D721Med (cell line): ENCODE measurements around the gene PKN2.
A peak's percentile ranks its signal among the peaks of the same experiment; 100 is the strongest.

Experiments used
- DNase-seq: peaks from one replicate; pipeline ENCODE4 v3.0.0; 2011; ENCODE audit warnings: low spot score; ENCODE audit not compliant: insufficient read length
- FAIRE-seq: peaks from 2 replicates; lab custom pipeline; 2011; peaks lifted over from hg19 to GRCh38; lab: Jason Lieb, UNC
- CTCF ChIP-seq: IDR thresholded peaks from 2 replicates; pipeline ENCODE4 v1.5.1; 2012; ENCODE audit warnings: mild to moderate bottlenecking, control low read depth; ENCODE audit not compliant: insufficient read depth; ENCODE audit errors: missing control alignments

The PKN2 gene

GRCh38 chr1:88647749-88648415 is 36.2 kb upstream of the PKN2 start:
- FAIRE-seq (no peak), DNase-seq (no peak)
- no peak for TF ChIP-seq CTCF

- DNase-seq (no peak), FAIRE-seq (no peak)
- TF ChIP-seq CTCF: no peak
These were observed 35.4 kb upstream of the PKN2 start for GRCh38 chr1:88648706-88649105.

GRCh38 chr1:88649932-88650331 is 34.1 kb upstream of the PKN2 start:
- FAIRE-seq (peak; percentile 63), DNase-seq (no peak)
- no peak for TF ChIP-seq CTCF

- FAIRE-seq: no peak
- TF ChIP-seq CTCF: no peak
- DNase-seq: no peak
These were observed 33.2 kb upstream of the PKN2 start for GRCh38 chr1:88650676-88651418.

- no peak for FAIRE-seq
- TF ChIP-seq CTCF: no peak
These were observed 28.9 kb upstream of the PKN2 start for GRCh38 chr1:88655140-88655539.

GRCh38 chr1:88655685-88656299 is 28.3 kb upstream of the PKN2 start:
- no peak for DNase-seq
- TF ChIP-seq CTCF: peak; percentile 59
- no peak for FAIRE-seq

More at GRCh38 chr1:88655140-88655539, 28.9 kb upstream of the PKN2 start:
- no peak for DNase-seq

GRCh38 chr1:88658419-88658818 is 25.7 kb upstream of the PKN2 start:
- FAIRE-seq (no peak), DNase-seq (no peak)
- no peak for TF ChIP-seq CTCF
